Measurements from ENCODE around the gene GRK5. TPM values are rescaled to one million over a fixed set of nuclear protein-coding genes. Genes with fewer than 3 reads are reported as not detected.

Gene GRK5
- total RNA-seq, 4 donors from 2014 or later, result 6.2 to 12.5 (median 9.1) TPM

GRCh38 chr10:119241066-119241465 lies 33.7 kb downstream of the GRK5 start:
- H3K4me3 ChIP-seq, result no peak overlapping the region
- DNase-seq (no peak), ATAC-seq (no peak)
- TF ChIP-seq POLR2A (IDR thresholded peaks at IDR 0.05) (no peak), CTCF (IDR thresholded peaks at IDR 0.05 in 4 of 5, conservative IDR thresholded peaks at IDR 0.05 in 1 of 5) (no peak)
- no peaks in the 10 kb centered on the region for H3K27me3 ChIP-seq
- H3K36me3 ChIP-seq, result no peaks in the 10 kb centered on the region
- intact Hi-C loops (cut with DNase I; ENCODE audit: low total_unique reads), result no loop called here
- H3K27ac ChIP-seq, result peak overlapping the region in 1 of 4 donors; percentile 36
- H3K4me1 ChIP-seq, result peaks cover 0 to 25% of the 10 kb centered on the region in 2 donors
- H3K9me3 ChIP-seq, result no peaks in the 10 kb centered on the region
- in situ Hi-C loops (cut with MboI; ENCODE audit: low sequenced_read_pairs in 4 of 4), result no loop called here

- H3K27ac ChIP-seq, result peak overlapping the region in 2 of 4 donors; percentile 29 to 36
- no peak for DNase-seq
- ATAC-seq, result no peak
- H3K4me3 ChIP-seq, result no peak overlapping the region
- H3K4me1 ChIP-seq, result peaks cover 5 to 15% of the 10 kb centered on the region in 2 donors
- in situ Hi-C loops (cut with MboI; ENCODE audit: low sequenced_read_pairs in 4 of 4) (no loop called here), intact Hi-C loops (cut with DNase I; ENCODE audit: low total_unique reads) (no loop called here)
- no peak for TF ChIP-seq CTCF (IDR thresholded peaks at IDR 0.05 in 4 of 5, conservative IDR thresholded peaks at IDR 0.05 in 1 of 5)
- no peak for TF ChIP-seq POLR2A (IDR thresholded peaks at IDR 0.05)
- H3K27me3 ChIP-seq, result no peaks in the 10 kb centered on the region
- no peaks in the 10 kb centered on the region for H3K36me3 ChIP-seq
- no peaks in the 10 kb centered on the region for H3K9me3 ChIP-seq
Observed at GRCh38 chr10:119242186-119242585, 34.8 kb downstream of the GRK5 start.

DNA sequence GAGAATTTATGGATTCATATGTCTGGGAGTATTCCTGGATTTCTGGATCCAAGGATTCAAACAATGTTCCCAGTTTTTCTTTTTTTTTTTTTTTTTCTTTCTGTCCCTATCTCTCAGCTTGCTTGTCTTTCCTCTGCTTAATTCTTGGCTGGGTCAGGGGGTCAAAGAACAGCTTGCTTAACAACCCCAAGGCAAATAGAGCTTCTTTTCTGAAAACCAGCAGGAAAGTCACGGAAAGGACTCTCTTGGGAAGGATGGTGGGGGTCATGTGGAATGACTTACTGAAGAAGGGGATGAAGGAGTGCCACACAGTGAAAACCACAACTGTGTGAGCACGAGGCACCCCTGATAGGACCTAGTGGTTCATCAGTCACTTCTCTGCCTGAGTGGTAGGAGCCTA lies 36.1 kb downstream of the GRK5 start:
- peaks cover 5 to 7% of the 10 kb centered on the region in 2 donors for H3K4me1 ChIP-seq
- no peak for TF ChIP-seq CTCF (IDR thresholded peaks at IDR 0.05 in 4 of 5, conservative IDR thresholded peaks at IDR 0.05 in 1 of 5)
- no peaks in the 10 kb centered on the region for H3K27me3 ChIP-seq
- H3K36me3 ChIP-seq, result no peaks in the 10 kb centered on the region
- H3K27ac ChIP-seq, result peak overlapping the region in 2 of 4 donors; percentile 18 to 58
- in situ Hi-C loops (cut with MboI; ENCODE audit: low sequenced_read_pairs in 4 of 4) (no loop called here), intact Hi-C loops (cut with DNase I; ENCODE audit: low total_unique reads) (no loop called here)
- H3K4me3 ChIP-seq, result no peak overlapping the region
- DNase-seq (no peak), ATAC-seq (no peak)
- H3K9me3 ChIP-seq, result no peaks in the 10 kb centered on the region

GRCh38 chr10:119243967-119244366 lies 36.6 kb downstream of the GRK5 start:
- ATAC-seq (no peak), DNase-seq (no peak)
- Histone ChIP-seq H3K36me3 (no peaks in the 10 kb centered on the region), H3K27me3 (no peaks in the 10 kb centered on the region), H3K4me1 (peaks cover 3 to 5% of the 10 kb centered on the region in 2 donors), H3K4me3 (no peak overlapping the region), H3K27ac (peak overlapping the region in 3 of 4 donors; percentile 1 to 58 (median 33)), H3K9me3 (no peaks in the 10 kb centered on the region)
- TF ChIP-seq CTCF (IDR thresholded peaks at IDR 0.05 in 4 of 5, conservative IDR thresholded peaks at IDR 0.05 in 1 of 5), result no peak
- TF ChIP-seq POLR2A (IDR thresholded peaks at IDR 0.05), result no peak
- in situ Hi-C loops (cut with MboI; ENCODE audit: low sequenced_read_pairs in 4 of 4) (no loop called here), intact Hi-C loops (cut with DNase I; ENCODE audit: low total_unique reads) (no loop called here)

DNA sequence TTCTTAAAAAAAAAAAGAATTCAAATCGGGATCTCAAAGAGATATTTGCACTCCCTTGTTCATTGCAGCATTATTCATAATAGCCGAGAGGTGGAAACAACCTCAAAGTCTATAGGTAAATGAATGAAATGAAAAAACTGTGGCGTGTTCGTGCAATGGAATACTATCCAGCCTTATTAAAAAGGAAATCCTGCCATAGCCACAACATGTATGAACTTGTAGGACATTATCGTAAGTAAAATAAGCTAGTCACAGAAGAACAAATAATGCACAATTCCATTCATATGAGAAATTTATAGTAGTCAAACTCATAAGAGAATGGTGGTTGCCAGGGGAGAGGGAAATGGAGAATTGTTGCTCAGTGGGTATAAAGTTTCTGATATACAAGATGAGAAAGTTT lies 37.9 kb downstream of the GRK5 start:
- ATAC-seq, result no peak
- TF ChIP-seq CTCF (IDR thresholded peaks at IDR 0.05 in 4 of 5, conservative IDR thresholded peaks at IDR 0.05 in 1 of 5) (no peak), POLR2A (IDR thresholded peaks at IDR 0.05) (no peak)
- in situ Hi-C loops (cut with MboI; ENCODE audit: low sequenced_read_pairs in 4 of 4), result no loop called here
- Histone ChIP-seq H3K9me3 (no peaks in the 10 kb centered on the region), H3K27me3 (no peaks in the 10 kb centered on the region), H3K4me3 (no peak overlapping the region), H3K36me3 (no peaks in the 10 kb centered on the region), H3K27ac (no peak overlapping the region), H3K4me1 (peaks cover 5 to 7% of the 10 kb centered on the region in 2 donors)
- intact Hi-C loops (cut with DNase I; ENCODE audit: low total_unique reads), result no loop called here
- no peak for DNase-seq
